K562 (cell line): ENCODE data around the gene SPCS2. TPM values are rescaled to one million over a fixed set of nuclear protein-coding genes. Genes with fewer than 3 reads are reported as not detected.

ENCODE experiments used
- ATAC-seq: fragments of 200-7000 bp; cut with Tn5 transposase; 3 replicates; pipeline ENCODE4 v1.9.1; 2020; ENCODE audit warnings: moderate library complexity
- BruUV-seq: library from RNA; stranded (reverse); fragments of 400-500 nt; replicated peaks from 2 replicates; lab custom pipeline; 2021; lab: Mats Ljungman, UMichigan
- CTCF ChIA-PET: fragments of 300-600 bp; formaldehyde crosslinking; extraction: SDS; loops from one replicate; lab custom pipeline; 2021; ENCODE audit warnings: low intra/inter-chr PET ratio; lab: Yijun Ruan, JAX
- POLR2A ChIA-PET: fragments of 300-600, 350-650 bp; sonication (Branson Sonifier 250); formaldehyde crosslinking; extraction: SDS; loops from one replicate; lab custom pipeline; 2021; ENCODE audit warnings: antibody characterized with exemption, inconsistent platforms; lab: Yijun Ruan, JAX
- DNase-seq, 4 experiments: peaks; one replicate each; pipeline versions ENCODE4 v3.0.0 to v3.0.0-alpha.2; 2011 to 2018; ENCODE audit warnings: low spot score in 3 of 4, mixed read lengths in 3 of 4; ENCODE audit errors: extremely low read depth in 1 of 4
- FAIRE-seq: peaks from 2 replicates; lab custom pipeline; 2011; peaks lifted over from hg19 to GRCh38; lab: Jason Lieb, UNC
- H2AFZ ChIP-seq: 2 replicates; pipeline ENCODE4 v1.6.0; 2011; ENCODE audit warnings: low read depth, low read length, control low read depth, inconsistent platforms
- H3K27ac ChIP-seq: fragments of 200-600 bp; 3 replicates; pipeline ENCODE4 v1.8.0; 2011; ENCODE audit warnings: low read depth, mild to moderate bottlenecking, control low read depth, inconsistent platforms, low read length, moderate library complexity, mixed read lengths; ENCODE audit errors: extremely low read depth
- H3K27me3 ChIP-seq, 2 experiments: fragments of 300-600 bp in 1 of 2; 2 replicates in 1 of 2; 3 replicates in 1 of 2; pipeline versions ENCODE4 v1.6.0 to v1.8.0; 2011; ENCODE audit warnings: inconsistent platforms in 2 of 2, low read length in 2 of 2, mild to moderate bottlenecking in 1 of 2, mixed read lengths in 1 of 2, moderate library complexity in 1 of 2; ENCODE audit not compliant: control insufficient read depth in 2 of 2, insufficient read depth in 2 of 2
- H3K36me3 ChIP-seq: fragments of 300-600 bp; 3 replicates; pipeline ENCODE4 v1.8.0; 2011; ENCODE audit warnings: mild to moderate bottlenecking, low read length, inconsistent platforms; ENCODE audit not compliant: control insufficient read depth, insufficient read depth
- H3K4me1 ChIP-seq, 2 experiments: fragments of 200-600 bp in 1 of 2; replicated peaks in 1 of 2; 2 replicates in 1 of 2; 3 replicates in 1 of 2; pipeline versions ENCODE4 v1.5.1 to v1.8.0; 2011; ENCODE audit warnings: inconsistent platforms in 2 of 2, low read length in 2 of 2, mild to moderate bottlenecking in 1 of 2, mixed read lengths in 1 of 2, moderate library complexity in 1 of 2; ENCODE audit not compliant: control insufficient read depth in 2 of 2, insufficient read depth in 2 of 2
- H3K4me2 ChIP-seq: 2 replicates; pipeline ENCODE4 v1.6.1; 2011; ENCODE audit warnings: low read length, control low read depth, inconsistent platforms, mixed read lengths; ENCODE audit not compliant: insufficient read depth
- H3K4me3 ChIP-seq: fragments of 200-600 bp; sonication (generic), shearing (Covaris generic); 2 replicates; pipeline ENCODE4 v1.5.1; 2016; ENCODE audit warnings: control low read depth, inconsistent platforms
- H3K79me2 ChIP-seq: fragments of 200-600 bp; 3 replicates; pipeline ENCODE4 v1.8.0; 2011; ENCODE audit warnings: low read length, inconsistent platforms; ENCODE audit not compliant: control insufficient read depth, insufficient read depth
- H3K9ac ChIP-seq, 2 experiments: 2 replicates each; pipeline versions ENCODE4 v1.6.0 to v1.6.1; 2011; ENCODE audit warnings: low read depth in 2 of 2, low read length in 2 of 2, control low read depth in 1 of 2, inconsistent platforms in 1 of 2, mild to moderate bottlenecking in 1 of 2, mixed read lengths in 1 of 2; ENCODE audit not compliant: insufficient read depth in 1 of 2
- H3K9me1 ChIP-seq: one replicate; pipeline ENCODE4 v1.6.0; 2011; ENCODE audit warnings: inconsistent platforms, mild to moderate bottlenecking, low read length, moderate library complexity; ENCODE audit not compliant: control insufficient read depth, insufficient read depth
- H3K9me3 ChIP-seq: replicated peaks from 2 replicates; pipeline ENCODE4 v1.5.1; 2011; ENCODE audit warnings: low read depth, low read length, inconsistent platforms; ENCODE audit not compliant: control insufficient read depth, insufficient read depth
- H4K20me1 ChIP-seq: replicated peaks from 2 replicates; pipeline ENCODE4 v1.6.1; 2011; ENCODE audit warnings: low read length, inconsistent platforms, mixed read lengths; ENCODE audit not compliant: control insufficient read depth, insufficient read depth
- EP300 ChIP-seq: IDR thresholded peaks from 2 replicates; pipeline ENCODE4 v1.6.1; 2012; ENCODE audit warnings: low read length, improper control_type of control experiment
- NFYB ChIP-seq: IDR thresholded peaks from 2 replicates; pipeline ENCODE4 v1.6.1; 2011; ENCODE audit warnings: mild to moderate bottlenecking, moderate library complexity; ENCODE audit not compliant: insufficient read length; ENCODE audit errors: extremely low read depth
- OTX1 ChIP-seq: fragments of 450-650 bp; formaldehyde crosslinking; IDR thresholded peaks from 2 replicates; pipeline ENCODE4 v1.4.0; 2022; ENCODE audit warnings: mild to moderate bottlenecking
- POLR2AphosphoS5 ChIP-seq: IDR thresholded peaks from 2 replicates; pipeline ENCODE4 v1.6.1; 2011; ENCODE audit warnings: mild to moderate bottlenecking, low read depth, low read length, moderate library complexity; ENCODE audit not compliant: control insufficient read depth, insufficient read depth
- RFX7 ChIP-seq: fragments of 250-450 bp; sonication (Bioruptor Pico); IDR thresholded peaks from 2 replicates; pipeline ENCODE4 v1.5.1; 2021; ENCODE audit warnings: mild to moderate bottlenecking
- ZBTB1 ChIP-seq: sonication (generic); formaldehyde crosslinking; IDR thresholded peaks from 2 replicates; pipeline ENCODE4 v1.8.1; 2023; ENCODE audit warnings: missing genetic modification reagents, low read depth, mild to moderate bottlenecking, borderline replicate concordance
- WGBS: fragments of 100-300 bp; shearing (Covaris generic); methylation state at CpG from one replicate; pipeline ENCODE4 v1.1.6; 2016; ENCODE audit warnings: low coverage, mixed read lengths; ENCODE audit not compliant: insufficient coverage; ENCODE audit errors: missing lambda C conversion rate; 5-methylcytosine and 5-hydroxymethylcytosine counted together
- in situ Hi-C: fragments of 300-500 bp; cut with MboI; formaldehyde crosslinking; loops from 4 replicates; pipeline ENCODE4 v1.15.0; 2018; ENCODE audit warnings: inconsistent platforms, mixed read lengths
- intact Hi-C: fragments of 100-400 bp; cut with micrococcal nuclease; formaldehyde crosslinking; loops from 2 replicates; pipeline ENCODE4 v1.14.2; 2022
- polyA plus RNA-seq, 8 experiments: library from polyadenylated mRNA; depleted of rRNA in 4 of 8; stranded (reverse) in 5 of 8; unstranded in 3 of 8; fragments of >200 nt; fragmentation: Nextera tagmentation in 2 of 8; fragmentation: Illumina TruSeq in 1 of 8; extraction: Ambion mirVana in 2 of 8; extraction: Trizol in 1 of 8; gene quantifications; 2 replicates each; pipeline versions ENCODE4 v1.2.1 to v1.2.3, GENCODE V29; 2011 to 2014; ENCODE audit warnings: inconsistent platforms in 1 of 8, missing spikeins in 1 of 8
- total RNA-seq, 7 experiments: library from RNA; depleted of rRNA in 6 of 7; stranded (reverse); fragments of >200 nt in 6 of 7; fragmentation: Illumina TruSeq in 2 of 7; extraction: Trizol in 2 of 7; gene quantifications; 2 replicates each; pipeline versions ENCODE4 v1.2.1 to v1.2.3, GENCODE V29; 2011 to 2021; ENCODE audit warnings: low replicate concordance in 1 of 7

SPCS2 gene
- total and polyA plus RNA-seq, 9 of the 15 experiments (the other 6 are each of a cell fraction or from before 2014, with no cell fraction given): 38.2 to 458 (median 193) TPM

GRCh38 chr11:74981888-74982287 is 32.8 kb downstream of the SPCS2 start:
- Histone ChIP-seq H3K9me1 (no peaks in the 10 kb centered on the region), H3K9me3 (no peaks in the 10 kb centered on the region), H3K9ac (no peak overlapping the region), H2AFZ (no peak overlapping the region), H4K20me1 (no peaks in the 10 kb centered on the region), H3K4me3 (no peak overlapping the region), H3K27ac (no peak overlapping the region), H3K4me2 (no peak overlapping the region), H3K27me3 (no peaks in the 10 kb centered on the region), H3K36me3 (peaks cover 23% of the 10 kb centered on the region), H3K4me1 (no peaks in the 10 kb centered on the region), H3K79me2 (no peaks in the 10 kb centered on the region)
- DNase-seq (no peak), FAIRE-seq (no peak), ATAC-seq (no peak)
- 45% methylated on average over 1 of the region's 1 CpG for WGBS
- TF ChIP-seq NFYB: no peak
- 0 out of 2 replicates have a peak, but pooled peaks have one; percentile 43 for TF ChIP-seq POLR2AphosphoS5
- ChIA-PET CTCF (no interaction called here), POLR2A (interaction anchor here (0.6 to 2.9 kb wide), 5 partner anchors 12 to 370 kb away, joined by 3 to 10 read pairs (median 3); no protein-coding TSS in a partner anchor)
- intact Hi-C loops: no loop called here
- no TSS peak for BruUV-seq
- in situ Hi-C loops: no loop called here

GRCh38 chr11:74984070-74984469 is 35.0 kb downstream of the SPCS2 start:
- TF ChIP-seq EP300 (no peak), RFX7 (CRISPR knock-in tag) (no peak), OTX1 (CRISPR knock-in tag) (no peak), ZBTB1 (CRISPR knock-in tag) (no peak)
- Histone ChIP-seq H3K4me2 (no peak overlapping the region), H3K4me1 (peaks cover 0 to 3% of the 10 kb centered on the region in 2 experiments; a peak in 3 of 5 replicates), H2AFZ (no peak overlapping the region), H3K27me3 (no peaks in the 10 kb centered on the region), H3K9ac (no peak overlapping the region), H3K9me1 (no peaks in the 10 kb centered on the region), H3K79me2 (peaks cover 4% of the 10 kb centered on the region), H3K4me3 (no peak overlapping the region), H3K27ac (no peak overlapping the region), H3K9me3 (no peaks in the 10 kb centered on the region), H4K20me1 (no peaks in the 10 kb centered on the region), H3K36me3 (peaks cover 10% of the 10 kb centered on the region)
- whole genome bisulfite sequencing: 65% methylated on average over 3 of the region's 3 CpGs
- no TSS peak for BruUV-seq
- FAIRE-seq (no peak), DNase-seq (no peak), ATAC-seq (no peak)
- ChIA-PET CTCF (no interaction called here), POLR2A (interaction anchor here (0.8 to 1.6 kb wide), 5 partner anchors 8 to 34 kb away, joined by 3 to 6 read pairs (median 4); partner anchors contain the start of gene SPCS2)
- in situ Hi-C loops: no loop called here
- intact Hi-C loops: no loop called here
